Measurements from ENCODE around the gene PNPLA7.

The PNPLA7 gene

GRCh38 chr9:137509198-137509597 lies 41.0 kb downstream of the PNPLA7 start:
- Histone ChIP-seq H3K9ac (ENCODE audit: low read length) (no peak overlapping the region), H2BK120ac (ENCODE audit: low read depth, low read length) (no peak overlapping the region), H3K36me3 (ENCODE audit: control insufficient read depth, insufficient read depth, low read length) (no peaks in the 10 kb centered on the region), H2AK5ac (ENCODE audit: low read length) (no peak overlapping the region), H3K4me2 (ENCODE audit: low read length) (no peak overlapping the region), H3K4me1 (ENCODE audit: control insufficient read depth, low read depth, low read length) (no peaks in the 10 kb centered on the region), H4K5ac (ENCODE audit: low read length) (no peak overlapping the region), H3K27me3 (ENCODE audit: insufficient read depth, low read length, poor library complexity) (no peaks in the 10 kb centered on the region), H3K79me1 (ENCODE audit: low read length) (no peaks in the 10 kb centered on the region), H2BK15ac (replicated peaks; ENCODE audit: low read depth) (no peak overlapping the region), H4K8ac (ENCODE audit: low read depth, low read length) (no peak overlapping the region), H3K18ac (ENCODE audit: low read length) (no peak overlapping the region), H3K79me2 (ENCODE audit: control insufficient read depth, insufficient read depth, low read length) (no peaks in the 10 kb centered on the region), H3K23ac (ENCODE audit: low read length) (no peak overlapping the region), H2BK5ac (ENCODE audit: low read length) (no peak overlapping the region), H3K56ac (ENCODE audit: low read length) (no peak overlapping the region), H3K4me3 (ENCODE audit: low read length) (no peak overlapping the region), H3K27ac (ENCODE audit: low read depth, low read length) (no peak overlapping the region), H3K4ac (ENCODE audit: low read depth, low read length) (no peak overlapping the region)
- whole genome bisulfite sequencing (ENCODE audit: extremely low coverage, insufficient coverage, low lambda C conversion rate) = no CpG with 5 or more reads among the region's 14 CpGs
- DNase-seq = no peak

GRCh38 chr9:137506702-137507171 lies 43.5 kb downstream of the PNPLA7 start:
- no peak overlapping the region for H2BK15ac ChIP-seq (replicated peaks; ENCODE audit: low read depth)
- H2BK5ac ChIP-seq (ENCODE audit: low read length) = no peak overlapping the region
- no peaks in the 10 kb centered on the region for H3K79me1 ChIP-seq (ENCODE audit: low read length)
- H3K36me3 ChIP-seq (ENCODE audit: control insufficient read depth, insufficient read depth, low read length) = no peaks in the 10 kb centered on the region
- H3K4me2 ChIP-seq (ENCODE audit: low read length) = no peak overlapping the region
- no peak overlapping the region for H3K4me3 ChIP-seq (ENCODE audit: low read length)
- H3K4ac ChIP-seq (ENCODE audit: low read depth, low read length) = no peak overlapping the region
- H4K5ac ChIP-seq (ENCODE audit: low read length) = no peak overlapping the region
- H3K4me1 ChIP-seq (ENCODE audit: control insufficient read depth, low read depth, low read length) = no peaks in the 10 kb centered on the region
- no peak overlapping the region for H2AK5ac ChIP-seq (ENCODE audit: low read length)
- no peak overlapping the region for H4K8ac ChIP-seq (ENCODE audit: low read depth, low read length)
- no peak overlapping the region for H3K23ac ChIP-seq (ENCODE audit: low read length)
- no peak for DNase-seq
- no peak overlapping the region for H2BK120ac ChIP-seq (ENCODE audit: low read depth, low read length)
- H3K27me3 ChIP-seq (ENCODE audit: insufficient read depth, low read length, poor library complexity) = no peaks in the 10 kb centered on the region
- no peak overlapping the region for H3K56ac ChIP-seq (ENCODE audit: low read length)
- H3K79me2 ChIP-seq (ENCODE audit: control insufficient read depth, insufficient read depth, low read length) = no peaks in the 10 kb centered on the region
- H3K9ac ChIP-seq (ENCODE audit: low read length) = no peak overlapping the region
- no peak overlapping the region for H3K27ac ChIP-seq (ENCODE audit: low read depth, low read length)
- no peak overlapping the region for H3K18ac ChIP-seq (ENCODE audit: low read length)
- WGBS (ENCODE audit: extremely low coverage, insufficient coverage, low lambda C conversion rate) = no CpG with 5 or more reads among the region's 26 CpGs

- Histone ChIP-seq H2BK15ac (replicated peaks; ENCODE audit: low read depth) (no peak overlapping the region), H3K4me1 (ENCODE audit: control insufficient read depth, low read depth, low read length) (no peaks in the 10 kb centered on the region), H3K79me1 (ENCODE audit: low read length) (no peaks in the 10 kb centered on the region), H3K23ac (ENCODE audit: low read length) (no peak overlapping the region), H3K4ac (ENCODE audit: low read depth, low read length) (no peak overlapping the region), H2BK120ac (ENCODE audit: low read depth, low read length) (no peak overlapping the region), H3K9ac (ENCODE audit: low read length) (no peak overlapping the region), H2BK5ac (ENCODE audit: low read length) (no peak overlapping the region), H3K79me2 (ENCODE audit: control insufficient read depth, insufficient read depth, low read length) (no peaks in the 10 kb centered on the region), H3K18ac (ENCODE audit: low read length) (no peak overlapping the region), H2AK5ac (ENCODE audit: low read length) (no peak overlapping the region), H3K56ac (ENCODE audit: low read length) (no peak overlapping the region), H3K4me2 (ENCODE audit: low read length) (no peak overlapping the region), H3K27ac (ENCODE audit: low read depth, low read length) (no peak overlapping the region), H4K8ac (ENCODE audit: low read depth, low read length) (no peak overlapping the region), H3K27me3 (ENCODE audit: insufficient read depth, low read length, poor library complexity) (no peaks in the 10 kb centered on the region), H3K4me3 (ENCODE audit: low read length) (no peak overlapping the region), H4K5ac (ENCODE audit: low read length) (no peak overlapping the region), H3K36me3 (ENCODE audit: control insufficient read depth, insufficient read depth, low read length) (no peaks in the 10 kb centered on the region)
- no CpG with 5 or more reads among the region's 15 CpGs for WGBS (ENCODE audit: extremely low coverage, insufficient coverage, low lambda C conversion rate)
- DNase-seq = no peak
These were observed 43.9 kb downstream of the PNPLA7 start for GRCh38 chr9:137506274-137506673.

- H3K36me3 ChIP-seq (ENCODE audit: control insufficient read depth, insufficient read depth, low read length) = no peaks in the 10 kb centered on the region
- H4K8ac ChIP-seq (ENCODE audit: low read depth, low read length) = no peak overlapping the region
- no peak overlapping the region for H2BK5ac ChIP-seq (ENCODE audit: low read length)
- no peak overlapping the region for H3K56ac ChIP-seq (ENCODE audit: low read length)
- H3K79me2 ChIP-seq (ENCODE audit: control insufficient read depth, insufficient read depth, low read length) = no peaks in the 10 kb centered on the region
- no peak overlapping the region for H4K5ac ChIP-seq (ENCODE audit: low read length)
- no peak overlapping the region for H2BK15ac ChIP-seq (replicated peaks; ENCODE audit: low read depth)
- no peak overlapping the region for H3K27ac ChIP-seq (ENCODE audit: low read depth, low read length)
- no peak overlapping the region for H3K4me2 ChIP-seq (ENCODE audit: low read length)
- H3K79me1 ChIP-seq (ENCODE audit: low read length) = no peaks in the 10 kb centered on the region
- H2BK120ac ChIP-seq (ENCODE audit: low read depth, low read length) = no peak overlapping the region
- no peak overlapping the region for H2AK5ac ChIP-seq (ENCODE audit: low read length)
- H3K4ac ChIP-seq (ENCODE audit: low read depth, low read length) = no peak overlapping the region
- no peak overlapping the region for H3K23ac ChIP-seq (ENCODE audit: low read length)
- no CpG with 5 or more reads among the region's 28 CpGs for WGBS (ENCODE audit: extremely low coverage, insufficient coverage, low lambda C conversion rate)
- no peak overlapping the region for H3K9ac ChIP-seq (ENCODE audit: low read length)
- H3K4me3 ChIP-seq (ENCODE audit: low read length) = no peak overlapping the region
- H3K18ac ChIP-seq (ENCODE audit: low read length) = no peak overlapping the region
- no peaks in the 10 kb centered on the region for H3K4me1 ChIP-seq (ENCODE audit: control insufficient read depth, low read depth, low read length)
- no peaks in the 10 kb centered on the region for H3K27me3 ChIP-seq (ENCODE audit: insufficient read depth, low read length, poor library complexity)
- no peak for DNase-seq
These were observed 44.6 kb downstream of the PNPLA7 start for GRCh38 chr9:137505421-137506140.

- Histone ChIP-seq H3K4me3 (ENCODE audit: low read length) (no peak overlapping the region), H3K79me2 (ENCODE audit: control insufficient read depth, insufficient read depth, low read length) (no peaks in the 10 kb centered on the region), H3K27me3 (ENCODE audit: insufficient read depth, low read length, poor library complexity) (no peaks in the 10 kb centered on the region), H3K18ac (ENCODE audit: low read length) (no peak overlapping the region), H3K4me1 (ENCODE audit: control insufficient read depth, low read depth, low read length) (no peaks in the 10 kb centered on the region), H4K5ac (ENCODE audit: low read length) (no peak overlapping the region), H3K56ac (ENCODE audit: low read length) (no peak overlapping the region), H2BK120ac (ENCODE audit: low read depth, low read length) (no peak overlapping the region), H3K36me3 (ENCODE audit: control insufficient read depth, insufficient read depth, low read length) (no peaks in the 10 kb centered on the region), H2AK5ac (ENCODE audit: low read length) (no peak overlapping the region), H3K79me1 (ENCODE audit: low read length) (no peaks in the 10 kb centered on the region), H3K23ac (ENCODE audit: low read length) (no peak overlapping the region), H2BK15ac (replicated peaks; ENCODE audit: low read depth) (no peak overlapping the region), H3K4me2 (ENCODE audit: low read length) (no peak overlapping the region), H2BK5ac (ENCODE audit: low read length) (no peak overlapping the region), H4K8ac (ENCODE audit: low read depth, low read length) (no peak overlapping the region), H3K4ac (ENCODE audit: low read depth, low read length) (no peak overlapping the region), H3K27ac (ENCODE audit: low read depth, low read length) (no peak overlapping the region), H3K9ac (ENCODE audit: low read length) (no peak overlapping the region)
- no peak for DNase-seq
- WGBS (ENCODE audit: extremely low coverage, insufficient coverage, low lambda C conversion rate) = no CpG with 5 or more reads among the region's 7 CpGs
These were observed 45.8 kb downstream of the PNPLA7 start for GRCh38 chr9:137504432-137504777.
